ENCODE data around the gene ROCK2.

ROCK2 gene

DNA sequence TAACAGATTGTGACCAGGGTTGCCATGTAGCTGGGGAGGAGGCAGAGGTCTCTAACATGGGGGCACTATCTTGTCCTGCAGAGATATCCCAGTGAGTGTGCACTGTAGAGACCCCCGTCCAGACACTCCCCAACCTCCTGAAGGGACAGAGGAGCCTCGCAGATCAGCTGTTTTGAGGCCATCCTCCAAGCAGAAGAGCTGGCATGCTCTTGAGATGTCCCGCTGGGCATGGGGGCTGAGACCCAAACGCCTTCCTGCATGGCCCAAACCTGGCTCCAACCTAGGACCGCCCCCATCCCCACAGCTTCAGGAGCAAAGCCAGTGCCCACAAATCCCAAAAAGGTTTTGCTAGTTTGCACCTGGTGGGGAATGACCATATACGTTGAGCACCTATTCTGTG, 191.8 kb downstream of the ROCK2 start:
- TF ChIP-seq, protein P1, sequence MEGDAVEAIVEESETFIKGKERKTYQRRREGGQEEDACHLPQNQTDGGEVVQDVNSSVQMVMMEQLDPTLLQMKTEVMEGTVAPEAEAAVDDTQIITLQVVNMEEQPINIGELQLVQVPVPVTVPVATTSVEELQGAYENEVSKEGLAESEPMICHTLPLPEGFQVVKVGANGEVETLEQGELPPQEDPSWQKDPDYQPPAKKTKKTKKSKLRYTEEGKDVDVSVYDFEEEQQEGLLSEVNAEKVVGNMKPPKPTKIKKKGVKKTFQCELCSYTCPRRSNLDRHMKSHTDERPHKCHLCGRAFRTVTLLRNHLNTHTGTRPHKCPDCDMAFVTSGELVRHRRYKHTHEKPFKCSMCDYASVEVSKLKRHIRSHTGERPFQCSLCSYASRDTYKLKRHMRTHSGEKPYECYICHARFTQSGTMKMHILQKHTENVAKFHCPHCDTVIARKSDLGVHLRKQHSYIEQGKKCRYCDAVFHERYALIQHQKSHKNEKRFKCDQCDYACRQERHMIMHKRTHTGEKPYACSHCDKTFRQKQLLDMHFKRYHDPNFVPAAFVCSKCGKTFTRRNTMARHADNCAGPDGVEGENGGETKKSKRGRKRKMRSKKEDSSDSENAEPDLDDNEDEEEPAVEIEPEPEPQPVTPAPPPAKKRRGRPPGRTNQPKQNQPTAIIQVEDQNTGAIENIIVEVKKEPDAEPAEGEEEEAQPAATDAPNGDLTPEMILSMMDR (IDR thresholded peaks at IDR 0.05), result no peak
- no peak for TF ChIP-seq ZFX (IDR thresholded peaks at IDR 0.05; ENCODE audit: borderline replicate concordance)
- H3K27ac ChIP-seq, result no peak overlapping the region

DNA sequence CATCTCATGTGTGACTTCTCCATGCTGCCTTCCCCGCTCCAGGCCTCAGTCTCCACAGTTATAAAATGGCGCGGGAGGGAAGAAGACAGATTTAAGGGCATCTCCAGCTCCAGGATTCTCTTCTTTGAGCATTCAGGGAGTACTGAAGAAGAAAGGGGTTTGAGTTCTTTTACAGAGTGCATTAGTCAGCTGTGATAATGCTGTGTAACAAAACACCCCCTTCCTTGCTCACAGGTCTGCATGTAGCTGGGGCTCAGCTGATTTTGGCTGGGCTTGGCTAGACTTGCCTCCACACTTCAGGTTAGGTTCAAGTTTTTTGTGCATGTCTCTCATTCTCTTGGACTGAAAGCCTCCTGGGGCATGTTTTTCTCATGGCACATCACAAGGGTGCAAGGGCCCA, 197.2 kb downstream of the ROCK2 start:
- TF ChIP-seq, protein P1 (IDR thresholded peaks at IDR 0.05), result no peak
- no peak for TF ChIP-seq ZFX (IDR thresholded peaks at IDR 0.05; ENCODE audit: borderline replicate concordance)
- no peak overlapping the region for H3K27ac ChIP-seq

DNA sequence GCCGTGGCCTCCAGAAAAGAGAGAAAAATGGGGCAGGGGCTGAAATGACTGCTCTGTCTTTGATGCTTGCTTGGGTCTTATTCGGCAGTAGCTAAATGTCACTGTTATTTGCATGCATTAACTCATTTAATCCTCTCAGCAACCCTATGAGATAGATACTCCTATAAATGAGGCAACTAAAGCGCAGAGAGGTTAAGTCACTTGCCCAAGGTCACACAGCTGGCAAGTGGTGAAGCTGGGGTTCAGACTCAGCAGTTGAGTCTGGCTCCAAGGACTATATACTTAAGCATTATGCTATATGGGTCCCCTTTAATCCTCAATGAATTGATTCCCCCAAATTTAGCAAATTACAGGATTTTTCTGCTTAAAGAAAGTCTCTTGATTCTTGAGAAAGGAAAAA, 198.4 kb downstream of the ROCK2 start:
- no peak for TF ChIP-seq ZFX (IDR thresholded peaks at IDR 0.05; ENCODE audit: borderline replicate concordance)
- TF ChIP-seq, protein P1 (IDR thresholded peaks at IDR 0.05), result no peak
- no peak overlapping the region for H3K27ac ChIP-seq

DNA sequence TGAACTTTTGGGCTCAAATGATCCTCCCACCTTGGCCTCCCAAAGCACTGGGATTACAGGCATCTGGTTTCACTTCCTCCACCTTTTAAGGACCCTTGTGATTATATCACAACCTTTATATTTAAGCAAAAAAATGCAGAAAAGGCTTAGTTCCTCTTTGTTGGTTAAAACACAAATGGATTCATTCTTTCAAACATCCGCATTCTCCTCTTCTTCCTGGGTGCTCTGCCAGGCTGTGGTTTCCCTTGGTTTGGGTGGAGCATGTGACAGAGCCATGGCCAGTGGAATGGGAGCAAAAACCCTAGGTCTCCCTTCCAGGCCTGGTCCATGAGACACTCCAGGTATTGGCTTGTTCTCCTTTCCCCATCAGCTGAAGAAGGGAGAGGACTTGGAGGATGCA, 199.1 kb downstream of the ROCK2 start:
- H3K27ac ChIP-seq, result no peak overlapping the region
- TF ChIP-seq, protein P1 (IDR thresholded peaks at IDR 0.05), result no peak
- no peak for TF ChIP-seq ZFX (IDR thresholded peaks at IDR 0.05; ENCODE audit: borderline replicate concordance)

DNA sequence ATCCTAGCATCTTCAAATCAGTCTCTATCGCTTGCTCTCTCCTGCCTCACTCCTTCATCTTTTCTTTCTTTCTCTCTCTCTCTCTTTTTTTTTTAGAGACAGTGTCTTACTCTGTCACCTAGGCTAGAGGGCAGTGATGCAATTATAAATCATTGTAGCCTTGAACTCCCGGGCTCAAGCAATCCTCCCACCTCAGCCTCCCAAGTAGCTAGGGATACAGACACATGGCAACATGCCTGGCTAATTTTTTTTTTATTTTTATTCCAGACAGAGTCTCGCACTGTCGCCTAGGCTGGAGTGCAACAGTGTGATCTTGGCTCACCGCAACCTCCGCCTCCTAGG, 199.7 kb downstream of the ROCK2 start:
- TF ChIP-seq, protein P1 (IDR thresholded peaks at IDR 0.05), result no peak
- TF ChIP-seq ZFX (IDR thresholded peaks at IDR 0.05; ENCODE audit: borderline replicate concordance), result no peak
- H3K27ac ChIP-seq, result no peak overlapping the region

DNA sequence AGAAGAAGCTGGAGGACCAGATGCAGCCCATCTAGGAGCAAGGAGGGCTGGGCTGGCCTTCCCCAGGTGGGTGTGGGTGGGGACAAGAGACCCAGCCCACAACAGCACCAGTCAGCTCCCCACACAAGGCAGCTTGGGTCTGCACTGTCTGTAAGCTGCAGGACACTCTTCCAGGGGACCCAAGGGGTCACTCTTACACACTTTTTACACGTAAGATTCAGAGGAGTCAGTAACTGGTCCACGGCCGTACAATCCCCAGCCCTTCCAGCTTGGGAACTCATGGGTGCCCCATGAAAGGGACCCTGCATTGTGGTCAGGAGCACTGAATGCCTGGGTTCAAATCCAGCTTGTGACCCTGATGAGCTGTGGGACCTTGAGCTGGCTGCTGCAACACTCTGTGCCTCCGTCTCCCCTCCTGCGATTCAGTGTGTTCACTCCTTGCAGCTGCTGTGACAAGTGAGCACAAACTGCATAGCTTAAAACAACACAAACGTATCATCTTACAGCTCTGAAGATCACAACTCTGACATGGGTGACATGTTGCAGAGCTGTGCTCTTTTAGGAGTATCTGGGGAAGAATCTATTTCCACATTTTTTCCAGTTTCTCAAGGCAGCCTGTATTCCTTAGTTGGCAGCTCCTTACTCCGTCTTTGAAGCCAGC, 200.2 kb downstream of the ROCK2 start:
- TF ChIP-seq, protein P1 (IDR thresholded peaks at IDR 0.05), result no peak
- TF ChIP-seq ZFX (IDR thresholded peaks at IDR 0.05; ENCODE audit: borderline replicate concordance), result no peak

DNA sequence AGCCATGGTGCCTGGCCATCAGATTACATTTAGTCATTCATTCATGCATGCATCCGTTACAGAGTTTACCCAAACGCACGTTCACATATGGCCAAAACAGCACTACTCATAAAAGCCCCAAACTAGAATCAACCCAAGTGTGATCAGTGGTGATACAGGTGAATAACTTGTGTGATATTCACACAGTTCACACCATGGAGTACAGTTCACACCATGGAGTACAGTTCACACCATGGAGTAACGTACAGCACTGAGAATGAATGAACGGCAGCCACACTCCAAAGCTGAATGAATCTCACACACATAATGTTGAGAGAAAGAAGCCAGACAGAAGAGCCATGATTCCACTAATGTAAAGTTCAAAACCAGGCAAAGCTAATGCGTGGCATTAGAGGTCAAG, 201.4 kb downstream of the ROCK2 start:
- H3K27ac ChIP-seq, result no peak overlapping the region
- TF ChIP-seq, protein P1 (IDR thresholded peaks at IDR 0.05), result no peak
- no peak for TF ChIP-seq ZFX (IDR thresholded peaks at IDR 0.05; ENCODE audit: borderline replicate concordance)

More for the DNA sequence above, 200.2 kb downstream of the ROCK2 start:
- H3K27ac ChIP-seq, result no peak overlapping the region
